Esophagus (tissue), 2 donors: Measurements from ENCODE around the gene RAB37. TPM values are rescaled to one million over a fixed set of nuclear protein-coding genes. Genes with fewer than 3 reads are reported as not detected.
A peak's percentile ranks its signal among the peaks of the same experiment; 100 is the strongest.

Source experiments
- H3K27ac ChIP-seq, 2 donors: one replicate each; pipeline ENCODE4 v1.5.1; 2013; ENCODE audit warnings: low read depth in 2 of 2, mild to moderate bottlenecking in 2 of 2, inconsistent platforms in 1 of 2, low read length in 1 of 2, moderate library complexity in 1 of 2
- H3K27me3 ChIP-seq, 2 donors: one replicate each; pipeline ENCODE4 v1.6.1; 2013; ENCODE audit warnings: low read length in 2 of 2, control low read depth in 1 of 2, mild to moderate bottlenecking in 1 of 2; ENCODE audit not compliant: insufficient read depth in 2 of 2, control insufficient read depth in 1 of 2
- H3K36me3 ChIP-seq, 2 donors: one replicate each; pipeline ENCODE4 v1.6.1; 2013; ENCODE audit warnings: low read length in 1 of 2; ENCODE audit not compliant: control insufficient read depth in 2 of 2, insufficient read depth in 2 of 2
- H3K4me1 ChIP-seq, 2 donors: one replicate each; pipeline ENCODE4 v1.6.1; 2013; ENCODE audit warnings: low read length in 1 of 2; ENCODE audit not compliant: control insufficient read depth in 2 of 2, insufficient read depth in 2 of 2
- H3K4me3 ChIP-seq, 2 donors: one replicate each; pipeline ENCODE4 v1.5.1; 2013; ENCODE audit warnings: low read length in 2 of 2, mild to moderate bottlenecking in 2 of 2, low read depth in 1 of 2, moderate library complexity in 1 of 2
- H3K9me3 ChIP-seq, 2 donors: one replicate each; pipeline ENCODE4 v1.6.1; 2013; ENCODE audit warnings: mild to moderate bottlenecking in 2 of 2, low read depth in 1 of 2, low read length in 1 of 2, moderate library complexity in 1 of 2; ENCODE audit not compliant: control insufficient read depth in 2 of 2, insufficient read depth in 1 of 2
- WGBS, 2 donors: extraction: QIAGEN DNeasy Blood & Tissue Kit; methylation state at CpG; one replicate each; pipeline ENCODE4 v1.1.7; 2013; 5-methylcytosine and 5-hydroxymethylcytosine counted together
- polyA plus RNA-seq, 2 donors: library from polyadenylated mRNA; stranded (reverse); fragments of 200-250 nt; gene quantifications; one replicate each; pipeline ENCODE4 v1.2.3, GENCODE V29; 2013
- donor health status: healthy with polysubstance abuse.
- donor health status: Bipolar disorder and iron deficiency.

Gene RAB37
- polyA plus RNA-seq, 2 donors = 0.66 to 0.86 TPM

DNA sequence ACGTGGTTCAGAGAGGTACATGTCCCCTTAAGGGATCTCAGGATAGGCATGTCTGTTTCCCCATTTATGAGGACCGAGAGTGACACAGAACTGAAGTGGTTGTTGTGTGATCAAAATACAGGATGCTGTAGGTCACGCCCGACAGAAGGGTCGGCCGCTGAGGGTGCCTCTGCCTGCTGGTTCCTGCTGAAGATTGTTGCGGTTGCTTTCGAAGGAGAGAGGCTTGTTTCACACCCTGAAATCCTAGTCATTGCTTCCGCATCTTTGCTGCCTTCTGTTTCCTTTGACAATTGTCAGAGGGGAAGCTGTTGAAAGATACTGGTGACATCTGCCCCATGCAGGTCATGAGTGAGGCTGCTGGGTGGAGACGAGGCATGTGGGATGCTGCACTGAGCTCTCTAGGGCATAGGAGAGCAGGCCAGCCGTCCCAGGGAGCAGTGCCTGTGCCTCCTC is 42.9 kb downstream of the RAB37 start:
- no peaks in the 10 kb centered on the region for H3K9me3 ChIP-seq
- H3K36me3 ChIP-seq = no peaks in the 10 kb centered on the region
- no peak overlapping the region for H3K27ac ChIP-seq
- H3K4me3 ChIP-seq = no peak overlapping the region
- 68% methylated on average over 11 of the region's 11 CpGs for WGBS, 2 donors
- H3K4me1 ChIP-seq = peaks cover 0 to 9% of the 10 kb centered on the region in 2 donors
- H3K27me3 ChIP-seq = no peaks in the 10 kb centered on the region

DNA sequence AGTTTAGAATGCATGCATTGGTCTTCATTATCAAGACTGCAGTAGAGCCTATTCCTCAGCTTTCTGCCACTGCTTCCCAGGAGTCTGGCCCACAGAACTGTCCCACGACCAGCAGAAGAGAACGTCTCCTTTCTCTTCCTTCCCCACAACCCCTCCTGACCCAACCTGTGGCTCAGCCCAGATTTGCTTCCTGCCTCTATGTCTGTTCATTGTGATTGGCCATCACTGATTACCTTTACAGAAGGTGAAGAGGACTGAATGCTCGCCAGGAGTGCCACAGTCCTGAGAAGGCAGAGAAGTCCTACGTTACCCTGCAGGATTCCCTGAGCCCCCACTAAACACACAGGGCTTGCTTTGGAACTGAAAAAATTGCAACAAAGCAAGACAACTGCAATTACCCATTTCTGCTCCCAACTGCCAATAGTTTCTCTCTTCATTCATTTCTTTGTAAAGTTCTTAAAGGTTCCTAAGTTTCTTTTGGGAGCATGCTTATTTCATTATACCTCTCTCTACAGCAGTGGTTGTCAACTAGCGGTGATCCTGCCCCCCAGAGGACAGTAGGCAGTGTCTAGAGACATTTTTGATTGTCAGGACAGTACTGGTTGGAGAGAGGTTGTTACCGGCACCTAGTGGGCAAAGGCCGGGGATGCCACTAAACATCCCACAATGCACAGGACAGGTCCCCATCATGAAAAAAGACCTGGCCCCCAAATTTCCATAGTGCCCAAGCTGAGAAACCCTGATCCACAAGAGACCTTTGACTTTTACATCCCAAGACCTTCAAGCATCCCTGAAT is 43.6 kb downstream of the RAB37 start:
- H3K27ac ChIP-seq = no peak overlapping the region
- no peaks in the 10 kb centered on the region for H3K9me3 ChIP-seq
- H3K4me3 ChIP-seq = no peak overlapping the region
- no peaks in the 10 kb centered on the region for H3K36me3 ChIP-seq
- H3K27me3 ChIP-seq = no peaks in the 10 kb centered on the region
- H3K4me1 ChIP-seq = peaks cover 0 to 4% of the 10 kb centered on the region in 2 donors
- 62 to 65% methylated on average over 7 of the region's 7 CpGs for WGBS, 2 donors

DNA sequence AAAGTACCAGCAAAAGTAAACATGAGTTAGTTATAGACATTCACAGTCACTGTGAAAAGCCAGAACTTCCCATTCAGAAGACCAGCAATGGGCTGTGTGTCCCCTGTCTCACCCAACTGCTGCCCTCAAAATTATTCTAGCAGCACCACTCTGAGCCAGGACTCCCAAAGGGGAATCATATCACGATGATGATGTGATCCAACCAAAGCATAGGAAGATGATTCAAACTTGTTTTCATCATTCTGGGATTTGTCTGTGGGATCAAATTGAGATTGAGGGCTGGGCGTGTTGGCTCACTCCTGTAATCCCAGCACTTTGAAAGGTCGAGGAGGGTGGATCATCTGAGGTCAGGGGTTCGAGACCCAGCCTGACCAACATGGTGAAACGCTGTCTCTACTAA is 45.5 kb downstream of the RAB37 start:
- Histone ChIP-seq H3K9me3 (no peaks in the 10 kb centered on the region), H3K27me3 (no peaks in the 10 kb centered on the region), H3K4me1 (peaks cover 0 to 2% of the 10 kb centered on the region in 2 donors), H3K4me3 (no peak overlapping the region), H3K27ac (no peak overlapping the region), H3K36me3 (peaks cover 0 to 4% of the 10 kb centered on the region in 2 donors)
- 87 to 90% methylated on average over 5 of the region's 5 CpGs for WGBS, 2 donors

DNA sequence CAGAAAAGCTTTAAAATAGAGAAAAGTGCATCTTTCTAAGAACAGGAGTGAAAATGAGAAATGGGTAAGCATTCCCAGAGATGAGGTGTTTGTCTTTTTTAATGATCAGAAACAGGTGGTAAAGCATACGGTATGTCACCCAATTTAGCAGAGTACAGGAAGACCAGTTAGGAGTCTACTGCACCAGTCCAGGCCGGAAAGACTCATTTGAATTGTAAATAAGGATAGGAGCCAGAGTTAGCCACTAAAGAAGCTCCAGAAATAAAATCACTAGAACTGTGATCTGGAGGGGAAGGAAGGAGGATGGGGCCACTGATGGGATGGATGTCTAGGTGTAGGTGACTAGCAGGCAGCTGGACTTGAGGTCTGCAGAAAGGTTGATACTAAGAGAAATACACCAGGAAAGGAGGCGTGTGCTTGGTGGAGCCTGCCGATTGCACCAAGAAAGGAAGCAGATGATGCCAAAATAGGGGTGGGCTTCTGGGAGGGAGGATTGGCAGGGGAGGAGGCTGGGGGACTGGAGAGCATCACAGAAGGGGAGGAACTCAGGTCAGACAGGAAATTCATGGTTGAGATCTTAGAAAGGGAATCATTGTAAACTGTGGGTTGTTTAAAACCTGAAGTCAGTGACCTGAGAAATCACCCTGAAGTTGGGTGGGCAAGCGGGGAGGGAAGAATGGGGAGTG is 47.2 kb downstream of the RAB37 start:
- H3K36me3 ChIP-seq = peaks cover 0 to 10% of the 10 kb centered on the region in 2 donors
- whole genome bisulfite sequencing, 2 donors = 83 to 85% methylated on average over 5 of the region's 5 CpGs

DNA sequence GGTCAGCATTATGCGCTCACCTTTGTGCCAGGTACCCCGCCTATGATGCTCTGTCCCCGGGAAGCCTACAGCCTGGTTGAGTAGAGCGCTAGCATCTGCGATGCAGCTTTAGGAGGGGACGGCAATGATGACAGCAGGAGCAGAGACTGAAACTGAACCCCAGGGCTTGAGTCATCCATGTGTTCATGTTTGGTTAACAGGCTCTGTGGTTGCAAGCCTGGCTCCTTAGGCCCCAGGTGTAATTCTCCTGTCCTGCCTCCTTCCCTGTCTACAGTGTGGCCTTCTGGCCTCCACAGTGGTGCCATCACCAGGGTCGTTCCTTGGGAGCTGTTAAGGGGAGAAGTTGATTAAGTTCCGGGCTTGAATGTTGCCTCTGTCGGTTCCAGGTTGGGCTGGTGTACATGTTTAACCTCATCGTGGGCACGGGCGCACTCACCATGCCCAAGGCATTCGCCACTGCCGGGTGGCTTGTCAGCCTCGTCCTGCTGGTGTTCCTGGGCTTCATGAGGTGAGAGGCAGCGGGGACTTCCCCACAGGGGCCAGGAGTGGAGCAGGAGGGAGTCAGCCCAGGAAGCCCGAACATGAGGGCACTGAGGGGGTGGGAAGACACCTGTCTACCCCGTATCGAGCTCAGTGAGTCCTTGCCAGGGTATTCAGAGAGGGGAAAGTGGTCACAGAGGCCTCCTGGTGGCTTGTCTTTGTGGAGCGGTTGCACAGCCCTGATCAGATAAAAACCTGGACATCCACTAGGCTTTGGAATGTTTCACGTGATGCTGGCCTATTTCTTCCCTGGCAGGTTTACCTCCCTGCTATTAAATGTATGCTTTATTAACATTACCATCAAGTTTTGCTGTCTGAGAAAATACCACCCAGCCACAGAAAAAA is 48.3 kb downstream of the RAB37 start:
- Histone ChIP-seq H3K4me3 (no peak overlapping the region), H3K36me3 (peaks cover 0 to 10% of the 10 kb centered on the region in 2 donors), H3K9me3 (no peaks in the 10 kb centered on the region), H3K27ac (no peak overlapping the region), H3K4me1 (peaks cover 0 to 5% of the 10 kb centered on the region in 2 donors), H3K27me3 (no peaks in the 10 kb centered on the region)
- 78 to 81% methylated on average over 21 of the region's 21 CpGs for WGBS, 2 donors

More for the DNA sequence above, 47.2 kb downstream of the RAB37 start:
- Histone ChIP-seq H3K4me1 (peaks cover 0 to 2% of the 10 kb centered on the region in 2 donors), H3K9me3 (no peaks in the 10 kb centered on the region), H3K4me3 (no peak overlapping the region), H3K27me3 (no peaks in the 10 kb centered on the region), H3K27ac (no peak overlapping the region)

DNA sequence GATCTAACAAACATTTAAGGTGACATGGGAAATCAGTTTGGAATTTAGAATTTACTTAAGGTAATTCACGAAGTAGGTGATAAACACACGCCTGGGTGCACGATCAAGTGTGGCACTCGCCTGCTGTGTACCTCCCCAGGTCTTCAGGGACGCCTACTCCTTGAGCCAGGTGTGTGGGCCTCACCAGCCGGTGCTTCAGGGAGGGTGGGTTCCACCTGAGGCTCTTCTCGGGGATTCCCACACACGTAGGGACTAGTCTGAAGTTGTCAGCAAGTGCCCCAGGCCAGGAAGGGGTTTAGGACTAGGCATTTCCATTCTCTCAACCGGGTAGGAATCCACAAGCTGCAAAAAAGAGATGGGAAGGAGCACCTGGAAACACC is 48.9 kb downstream of the RAB37 start:
- H3K9me3 ChIP-seq = no peaks in the 10 kb centered on the region
- 52 to 70% methylated on average over 9 of the region's 9 CpGs for WGBS, 2 donors
- no peak overlapping the region for H3K4me3 ChIP-seq
- peaks cover 0 to 5% of the 10 kb centered on the region in 2 donors for H3K4me1 ChIP-seq
- H3K27ac ChIP-seq = peak overlapping the region in 1 of 2 donors; percentile 47
- peaks cover 2 to 10% of the 10 kb centered on the region in 2 donors for H3K36me3 ChIP-seq
- no peaks in the 10 kb centered on the region for H3K27me3 ChIP-seq

DNA sequence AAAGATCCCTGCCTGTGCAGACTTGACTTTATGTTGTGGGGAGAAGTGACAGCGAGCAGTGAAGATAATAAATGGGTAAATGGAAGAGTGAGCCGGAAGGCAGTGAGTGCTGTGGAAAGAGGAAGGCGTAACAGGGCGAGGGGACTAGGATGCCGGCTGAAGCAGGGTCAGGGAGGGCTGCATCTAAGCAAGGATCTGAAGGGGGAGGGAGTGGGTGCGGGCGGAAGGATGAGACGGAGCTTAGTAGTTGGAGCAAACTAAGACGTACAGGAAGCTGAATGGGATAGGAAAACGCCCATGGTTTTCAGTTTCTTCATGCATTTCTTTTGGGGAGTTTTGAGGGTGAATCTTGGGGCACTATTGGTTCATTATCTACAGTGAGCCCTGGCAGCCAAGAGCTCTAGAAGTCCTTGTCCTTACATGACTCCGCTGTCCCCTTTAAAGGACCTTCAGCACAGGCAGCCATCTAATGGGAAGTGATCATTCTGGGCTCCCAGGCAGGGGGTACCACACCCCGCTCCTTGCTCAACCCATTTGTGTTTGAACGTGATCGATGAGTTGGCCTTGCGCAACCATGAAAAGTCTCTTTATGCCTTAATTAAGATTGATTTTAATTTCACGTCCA is 49.5 kb downstream of the RAB37 start:
- Histone ChIP-seq H3K27me3 (no peaks in the 10 kb centered on the region), H3K9me3 (no peaks in the 10 kb centered on the region), H3K27ac (peak overlapping the region in 1 of 2 donors; percentile 47), H3K4me1 (peaks cover 0 to 5% of the 10 kb centered on the region in 2 donors), H3K4me3 (no peak overlapping the region), H3K36me3 (peaks cover 3 to 10% of the 10 kb centered on the region in 2 donors)
- WGBS, 2 donors = 58 to 68% methylated on average over 16 of the region's 16 CpGs

DNA sequence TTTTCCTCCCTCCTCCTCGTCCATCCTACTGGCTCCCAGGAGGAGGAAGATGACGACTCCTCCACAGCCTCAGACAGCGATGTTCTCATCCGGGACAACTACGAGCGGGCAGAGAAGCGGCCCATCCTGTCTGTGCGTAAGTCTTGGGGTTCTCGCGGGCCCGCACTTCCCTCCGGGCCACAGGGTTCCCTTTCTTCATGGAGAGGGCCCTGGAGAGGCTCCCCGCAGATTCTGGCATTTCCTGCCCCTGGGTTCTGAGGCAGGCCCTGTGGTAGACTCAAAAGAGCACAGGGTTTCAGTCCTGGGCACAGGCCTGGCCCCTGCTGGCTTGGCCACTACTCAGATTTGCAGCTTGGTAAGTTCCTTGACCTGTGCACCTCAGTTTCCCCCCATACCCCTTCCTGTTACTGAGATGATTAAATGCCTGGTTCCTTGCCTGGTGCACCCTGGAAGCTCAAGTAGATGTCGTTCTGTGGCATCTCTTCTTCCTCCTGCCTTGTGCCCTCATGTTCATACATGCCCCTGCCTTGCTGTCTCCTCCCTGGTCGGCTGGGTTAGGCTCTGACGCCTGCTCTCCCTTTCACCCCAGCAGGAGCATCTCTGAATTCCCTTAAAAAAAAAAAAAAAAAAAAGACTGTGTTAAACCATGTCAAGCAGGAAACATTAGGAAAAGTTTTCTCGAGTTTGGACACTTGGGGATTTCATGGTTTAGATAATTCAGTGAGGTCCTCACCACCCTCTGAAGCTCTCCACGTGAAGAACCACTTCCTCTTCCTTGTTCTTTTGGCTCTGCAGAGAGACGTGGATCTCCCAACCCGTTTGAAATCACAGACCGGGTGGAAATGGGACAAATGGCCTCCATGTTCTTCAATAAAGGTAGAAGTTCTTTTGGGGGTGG is 53.4 kb downstream of the RAB37 start:
- 75 to 78% methylated on average over 21 of the region's 21 CpGs for WGBS, 2 donors
- Histone ChIP-seq H3K4me3 (no peak overlapping the region), H3K9me3 (no peaks in the 10 kb centered on the region), H3K36me3 (peaks cover 7 to 21% of the 10 kb centered on the region in 2 donors), H3K27ac (peak overlapping the region in 1 of 2 donors; percentile 36), H3K4me1 (peaks cover 0 to 5% of the 10 kb centered on the region in 2 donors), H3K27me3 (no peaks in the 10 kb centered on the region)
